A549 (cell line): ENCODE results near the gene TFCP2.

Experiments
- CBX2 ChIP-seq: fragments of 200-600 bp; sonication (generic); IDR thresholded peaks from 2 replicates; pipeline ENCODE4 v1.6.1; 2016; ENCODE audit warnings: low read depth, mild to moderate bottlenecking, borderline replicate concordance
- CTCF ChIP-seq: fragments of >200 bp; sonication (Bioruptor Twin); formaldehyde crosslinking; IDR thresholded peaks from 3 replicates; pipeline ENCODE4 v1.5.1; 2016
- RFX5 ChIP-seq: fragments of 450-650 bp; IDR thresholded peaks from 2 replicates; pipeline ENCODE4 v1.7.1; 2014; ENCODE audit warnings: antibody characterized with exemption, mild to moderate bottlenecking, moderate library complexity

GRCh38 chr12:51150777-51151176 lies 22.2 kb downstream of the TFCP2 start:
- no peak for TF ChIP-seq CTCF
- TF ChIP-seq RFX5: no peak
- TF ChIP-seq CBX2: no peak
